ENCODE measurements around the gene ANAPC5.

Gene ANAPC5

DNA sequence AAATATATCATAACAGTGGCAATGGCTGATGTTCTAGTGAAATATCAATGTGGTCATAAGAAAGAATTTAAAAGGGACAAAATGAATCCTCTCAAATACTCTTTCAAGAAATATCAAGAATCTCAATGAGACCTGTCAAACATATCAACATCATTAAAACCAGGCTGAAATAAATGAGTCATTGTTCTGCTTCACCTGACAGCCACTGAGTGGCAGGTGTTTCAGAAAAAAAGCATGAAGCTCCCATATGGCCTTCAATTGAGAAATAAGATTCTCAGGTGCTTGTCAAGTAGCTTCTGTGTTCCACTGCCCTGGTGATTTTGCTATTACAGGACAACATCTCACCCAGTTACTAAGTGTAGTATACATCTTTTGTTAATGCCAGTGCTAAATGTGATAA lies 21.5 kb downstream of the ANAPC5 start:
- in situ Hi-C loops (cut with MboI; ENCODE audit: low sequenced_read_pairs, unreplicated experiment): loop anchor here (25.0 kb wide), 1 partner anchor 107 kb away; no protein-coding TSS in a partner anchor

DNA sequence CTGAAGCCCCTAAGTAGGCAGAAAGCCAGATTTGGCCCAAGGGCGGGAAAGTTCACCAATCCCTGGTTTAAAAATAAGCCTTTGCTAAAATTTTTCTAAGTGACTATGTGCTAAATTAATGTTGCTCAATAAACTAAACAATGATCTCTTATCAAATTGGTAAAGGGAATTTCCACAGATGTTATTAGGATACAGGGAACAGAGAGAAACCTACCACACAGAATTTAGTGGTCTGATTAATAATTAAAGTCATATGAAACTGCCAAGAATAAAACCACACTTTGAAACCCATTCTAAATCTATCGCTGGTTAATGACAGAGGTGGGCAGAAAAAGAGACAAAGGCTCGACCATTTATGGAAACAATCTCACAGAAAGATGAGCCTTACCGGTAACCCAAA lies 22.0 kb downstream of the ANAPC5 start:
- no peak for TF ChIP-seq CTCF (IDR thresholded peaks at IDR 0.05; ENCODE audit: borderline replicate concordance, control extremely low read depth, extremely low read depth, insufficient read depth, missing control alignments)
- in situ Hi-C loops (cut with MboI; ENCODE audit: low sequenced_read_pairs, unreplicated experiment): loop anchor here (25.0 kb wide), 1 partner anchor 107 kb away; no protein-coding TSS in a partner anchor
- DNase-seq (ENCODE audit: low spot score): no peak

More for the DNA sequence above, 21.5 kb downstream of the ANAPC5 start:
- TF ChIP-seq CTCF (IDR thresholded peaks at IDR 0.05; ENCODE audit: borderline replicate concordance, control extremely low read depth, extremely low read depth, insufficient read depth, missing control alignments): no peak
- no peak for DNase-seq (ENCODE audit: low spot score)

DNA sequence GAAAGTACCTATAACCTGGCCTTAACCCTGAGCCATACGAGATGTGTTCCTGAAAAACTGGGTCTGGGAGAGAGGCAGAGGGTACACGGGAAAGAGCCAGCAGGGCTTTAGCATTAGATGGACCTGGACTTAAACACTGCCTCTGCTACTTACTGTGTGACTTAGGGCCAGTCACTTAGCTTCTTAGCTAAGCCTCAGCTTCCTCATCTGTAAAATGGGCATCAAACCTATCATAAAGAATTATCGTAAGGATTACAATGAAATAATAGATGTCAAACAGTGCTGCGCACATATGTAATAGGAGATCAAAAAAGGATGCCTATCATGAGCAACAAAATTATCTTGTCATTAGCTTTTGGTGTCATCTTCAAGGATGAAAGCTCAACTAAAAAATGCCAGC lies 23.6 kb downstream of the ANAPC5 start:
- DNase-seq (ENCODE audit: low spot score): no peak
- TF ChIP-seq CTCF (IDR thresholded peaks at IDR 0.05; ENCODE audit: borderline replicate concordance, control extremely low read depth, extremely low read depth, insufficient read depth, missing control alignments): no peak
- in situ Hi-C loops (cut with MboI; ENCODE audit: low sequenced_read_pairs, unreplicated experiment): loop anchor here (25.0 kb wide), 1 partner anchor 109 kb away; no protein-coding TSS in a partner anchor

GRCh38 chr12:121326996-121327674 lies 25.1 kb downstream of the ANAPC5 start:
- in situ Hi-C loops (cut with MboI; ENCODE audit: low sequenced_read_pairs, unreplicated experiment): loop anchor here (25.0 kb wide), 1 partner anchor 110 kb away; no protein-coding TSS in a partner anchor
- TF ChIP-seq CTCF (IDR thresholded peaks at IDR 0.05; ENCODE audit: borderline replicate concordance, control extremely low read depth, extremely low read depth, insufficient read depth, missing control alignments): no peak
- no peak for DNase-seq (ENCODE audit: low spot score)

DNA sequence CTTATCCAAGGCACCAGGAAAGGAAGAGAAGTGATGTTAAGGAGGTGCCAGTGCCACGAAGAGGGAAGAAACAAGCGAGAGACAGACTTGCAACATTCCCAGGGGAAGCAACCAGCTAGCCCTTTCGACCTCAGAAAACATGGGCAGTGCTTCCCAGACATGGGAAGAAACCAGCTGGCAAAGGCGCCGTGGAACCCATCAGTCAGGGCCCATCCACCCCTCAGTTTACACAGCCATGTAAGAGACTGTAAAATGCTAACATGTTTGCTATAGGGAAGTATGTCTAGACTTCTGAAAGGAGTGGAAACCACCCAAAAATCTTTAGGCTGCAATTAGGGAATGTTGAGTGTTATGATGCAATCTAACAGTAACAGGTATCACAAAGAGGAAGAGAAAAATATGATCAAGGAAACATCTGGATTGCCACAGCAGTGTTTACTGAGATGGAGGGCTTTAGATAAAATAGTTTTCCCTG lies 26.3 kb downstream of the ANAPC5 start:
- in situ Hi-C loops (cut with MboI; ENCODE audit: low sequenced_read_pairs, unreplicated experiment): loop anchor here (25.0 kb wide), 1 partner anchor 111 kb away; no protein-coding TSS in a partner anchor
- TF ChIP-seq CTCF (IDR thresholded peaks at IDR 0.05; ENCODE audit: borderline replicate concordance, control extremely low read depth, extremely low read depth, insufficient read depth, missing control alignments): no peak
- DNase-seq (ENCODE audit: low spot score): no peak

DNA sequence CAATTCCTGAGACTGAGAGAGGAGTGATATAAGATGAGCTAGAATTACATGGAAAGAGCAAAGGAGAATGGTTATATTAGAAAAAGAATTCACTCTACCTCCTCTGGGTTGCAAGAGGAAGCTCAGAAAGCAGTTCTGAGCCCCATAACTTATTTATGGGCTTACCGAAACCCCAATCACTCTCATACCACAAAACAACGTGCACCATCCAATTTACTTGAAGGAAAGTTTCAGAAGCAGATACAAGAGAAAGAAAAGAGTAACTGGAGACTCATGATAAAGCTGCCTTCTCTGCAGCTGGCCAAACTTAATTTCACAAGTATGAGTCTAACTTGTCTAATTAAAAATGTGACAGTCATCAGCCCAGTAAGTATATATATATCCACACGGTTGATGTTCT lies 28.3 kb downstream of the ANAPC5 start:
- TF ChIP-seq CTCF (IDR thresholded peaks at IDR 0.05; ENCODE audit: borderline replicate concordance, control extremely low read depth, extremely low read depth, insufficient read depth, missing control alignments): no peak

More for the DNA sequence above, 28.3 kb downstream of the ANAPC5 start:
- no peak for DNase-seq (ENCODE audit: low spot score)
- in situ Hi-C loops (cut with MboI; ENCODE audit: low sequenced_read_pairs, unreplicated experiment): no loop called here

Measured in GM13976 (cell line).